Measurements from ENCODE around the gene TRPM2.
A peak's percentile ranks its signal among the peaks of the same experiment; 100 is the strongest.
"Not testable (repeated sequence)": the region's sequence is repeated elsewhere in the genome, so short reads cannot be mapped to it uniquely, and the experiment has no call there.

The TRPM2 gene

GRCh38 chr21:44478801-44479167 lies 125.4 kb downstream of the TRPM2 start:
- TF ChIP-seq ZFX (IDR thresholded peaks at IDR 0.05; ENCODE audit: borderline replicate concordance) (no peak), CTCF (IDR thresholded peaks at IDR 0.05) (no peak)
- H3K27ac ChIP-seq = no peak overlapping the region

- not testable (repeated sequence) for H3K27ac ChIP-seq
- peak; percentile 86 for TF ChIP-seq CTCF (IDR thresholded peaks at IDR 0.05)
Observed at GRCh38 chr21:44479556-44480199, 126.3 kb downstream of the TRPM2 start.

GRCh38 chr21:44480200-44481053 lies 127.0 kb downstream of the TRPM2 start:
- TF ChIP-seq CTCF (IDR thresholded peaks at IDR 0.05) = no peak
- TF ChIP-seq ZFX (IDR thresholded peaks at IDR 0.05; ENCODE audit: borderline replicate concordance) = no peak
- H3K27ac ChIP-seq = no peak overlapping the region

GRCh38 chr21:44482581-44483287 lies 129.3 kb downstream of the TRPM2 start:
- TF ChIP-seq ZFX (IDR thresholded peaks at IDR 0.05; ENCODE audit: borderline replicate concordance) = no peak
- no peak for TF ChIP-seq CTCF (IDR thresholded peaks at IDR 0.05)
- H3K27ac ChIP-seq = peak overlapping the region; percentile 18; the same call in 1 of the 2 replicates

- H3K27ac ChIP-seq = no peak overlapping the region
- no peak for TF ChIP-seq CTCF (IDR thresholded peaks at IDR 0.05)
- no peak for TF ChIP-seq ZFX (IDR thresholded peaks at IDR 0.05; ENCODE audit: borderline replicate concordance)
Observed at GRCh38 chr21:44483288-44484237, 130.1 kb downstream of the TRPM2 start.

GRCh38 chr21:44484498-44485253 lies 131.3 kb downstream of the TRPM2 start:
- no peak for TF ChIP-seq CTCF (IDR thresholded peaks at IDR 0.05)
- H3K27ac ChIP-seq = no peak overlapping the region
